LoVo (cell line): ENCODE measurements around the gene ALDOC.

ENCODE experiments used
- DNase-seq: peaks from one replicate; pipeline ENCODE4 v3.0.0-alpha.2; 2016; ENCODE audit warnings: low spot score

ALDOC gene

DNA sequence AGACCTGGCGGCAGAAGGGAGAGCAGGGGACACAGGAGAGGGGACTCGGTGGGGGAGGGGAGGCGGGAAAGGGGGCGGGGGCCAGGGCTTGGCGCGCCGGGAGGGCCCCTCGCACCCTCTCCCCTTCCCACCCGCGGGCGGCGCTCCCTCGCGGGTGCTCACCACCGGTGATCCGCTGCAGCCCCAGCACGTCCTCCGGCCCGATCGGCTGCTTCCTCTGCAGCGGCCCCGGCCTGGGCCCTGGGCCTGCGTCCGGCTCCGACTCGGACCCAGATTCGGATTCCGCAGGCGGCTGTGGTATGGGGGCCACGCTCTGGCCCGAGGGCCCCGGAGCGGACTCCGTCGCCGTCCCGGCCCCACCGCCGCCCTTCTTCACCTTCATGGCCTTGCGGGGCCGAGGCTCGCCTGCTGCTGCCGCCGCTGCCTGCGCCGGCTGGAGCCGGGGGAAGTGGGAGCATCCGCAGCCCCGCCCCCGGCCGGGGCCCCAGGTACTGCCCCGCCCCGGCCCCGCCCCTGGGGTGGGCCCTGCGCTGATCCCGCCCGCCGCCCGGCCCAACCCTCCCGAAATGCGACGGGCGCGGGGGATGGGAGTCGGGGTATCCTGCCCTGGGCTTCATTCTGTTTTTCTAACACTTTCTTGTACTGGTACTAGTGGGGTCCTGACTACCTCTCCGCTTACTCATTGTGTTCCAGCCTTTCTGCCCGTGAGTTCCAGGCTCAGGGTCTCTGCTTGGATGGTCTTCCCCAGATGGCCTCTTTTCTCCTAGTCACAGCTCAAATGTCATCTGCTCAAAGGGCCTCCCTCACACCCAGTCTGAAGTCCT, 24.3 kb downstream of the ALDOC start, which contains the start of gene UNC119:
Gene UNC119, minus strand, starts transcription at position 449 of the 824 bp plus-strand sequence. Its CDS starts 67 bp downstream, at position 382.
- DNase-seq: peak; percentile 77

- DNase-seq: no peak
Observed at GRCh38 chr17:28551421-28552175, 25.1 kb downstream of the ALDOC start.

DNA sequence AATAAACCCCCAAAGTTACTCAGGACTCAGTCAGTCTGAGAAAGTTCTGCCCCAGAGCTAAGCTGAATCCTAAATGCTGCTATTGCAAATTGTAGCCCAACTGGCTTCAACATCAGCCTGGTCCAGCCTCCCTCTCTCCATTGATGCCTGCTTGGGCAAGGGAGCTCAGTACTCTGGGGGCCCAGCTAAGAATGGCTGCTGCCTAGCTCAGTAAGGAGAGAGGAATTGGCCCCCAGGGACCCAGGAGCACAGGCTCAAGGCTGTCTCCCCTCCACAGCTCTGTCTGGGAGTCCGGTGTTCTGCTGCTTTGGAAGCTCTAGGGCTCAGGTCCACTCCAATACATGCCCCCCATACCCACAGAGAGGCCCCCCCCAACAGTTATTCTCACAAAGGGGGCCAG, 25.8 kb downstream of the ALDOC start:
- DNase-seq: no peak

DNA sequence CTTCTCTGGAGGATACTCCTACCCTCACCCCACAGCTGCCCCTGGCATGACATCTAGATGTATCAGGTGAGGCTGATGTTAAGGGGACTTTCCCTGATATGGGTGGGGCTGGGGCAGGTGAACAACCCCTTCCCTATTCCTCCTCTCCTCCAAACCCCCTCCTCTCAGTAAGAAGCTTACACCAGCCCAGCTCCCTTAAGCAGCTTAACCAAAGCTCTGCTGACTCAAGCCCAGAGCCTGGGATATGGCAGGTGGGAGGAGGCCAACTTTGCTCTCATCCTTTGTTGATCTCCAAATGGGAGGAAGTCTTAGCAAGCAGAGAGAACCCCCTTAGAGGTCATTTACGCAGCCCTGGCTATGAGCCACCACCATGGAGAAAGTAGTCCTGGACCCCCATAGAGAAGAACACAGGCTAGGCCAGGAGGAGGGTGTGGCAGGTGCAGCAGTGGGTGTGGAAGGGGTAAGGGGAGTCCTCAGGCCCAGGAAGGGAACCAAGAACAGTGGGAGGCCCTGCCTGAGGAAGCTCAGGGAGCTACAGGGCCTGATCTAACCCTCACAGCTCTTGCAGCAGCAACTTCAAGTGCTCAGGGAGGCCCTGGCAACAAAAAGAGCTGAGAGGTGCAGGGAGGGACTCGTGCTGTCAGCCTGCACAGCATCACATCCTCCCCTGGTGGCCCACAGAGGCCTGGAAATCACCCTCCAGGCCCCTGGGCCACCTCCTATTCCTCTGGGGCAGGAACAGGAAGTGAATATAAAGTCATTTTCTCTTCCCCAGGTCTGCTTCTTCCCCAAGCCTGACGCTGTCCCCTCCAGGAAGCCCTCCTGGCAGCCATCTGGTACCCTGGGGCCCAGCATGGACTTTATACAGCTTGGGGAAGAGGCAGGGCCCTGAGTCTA, 27.2 kb downstream of the ALDOC start:
- DNase-seq: no peak

DNA sequence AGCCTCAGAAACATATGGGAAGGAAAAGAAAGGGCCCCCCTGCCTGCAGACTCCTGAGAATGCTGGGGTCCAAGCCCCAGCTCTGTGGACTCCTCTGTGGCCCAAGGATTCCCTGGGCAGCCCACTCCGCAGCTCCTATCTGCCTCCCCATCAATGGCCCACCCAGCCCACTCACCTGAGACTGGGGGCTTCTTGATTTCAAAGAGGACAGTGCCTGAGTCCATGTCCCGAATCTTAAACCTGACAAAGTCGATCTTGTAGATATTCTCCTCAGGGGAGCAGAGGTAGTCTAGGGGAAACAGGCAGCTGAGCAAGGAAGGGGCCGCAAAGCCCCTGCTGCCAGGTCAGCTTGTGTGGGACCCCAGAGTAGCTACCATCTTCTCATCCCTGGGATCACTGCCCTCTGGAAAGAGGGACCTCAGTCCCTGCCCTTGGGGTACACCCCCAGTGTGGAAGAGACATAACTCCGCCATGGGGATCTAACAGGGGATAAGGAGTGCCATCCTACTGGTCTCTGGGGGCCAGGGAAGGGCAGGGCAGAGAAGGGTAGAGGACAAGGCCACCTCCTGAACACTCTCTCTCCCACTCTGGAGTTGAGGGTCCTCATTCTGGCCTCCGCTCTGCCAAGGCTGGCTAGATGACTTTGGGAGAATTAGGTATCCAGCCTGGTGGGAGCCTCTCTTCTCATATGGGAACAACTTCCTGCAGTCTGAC, 28.1 kb downstream of the ALDOC start:
- DNase-seq: no peak

GRCh38 chr17:28547623-28548416, 28.9 kb downstream of the ALDOC start:
- peak; percentile 62 for DNase-seq

GRCh38 chr17:28547096-28547622, 29.5 kb downstream of the ALDOC start:
- no peak for DNase-seq

GRCh38 chr17:28545787-28546415, 30.8 kb downstream of the ALDOC start:
- DNase-seq: no peak

DNA sequence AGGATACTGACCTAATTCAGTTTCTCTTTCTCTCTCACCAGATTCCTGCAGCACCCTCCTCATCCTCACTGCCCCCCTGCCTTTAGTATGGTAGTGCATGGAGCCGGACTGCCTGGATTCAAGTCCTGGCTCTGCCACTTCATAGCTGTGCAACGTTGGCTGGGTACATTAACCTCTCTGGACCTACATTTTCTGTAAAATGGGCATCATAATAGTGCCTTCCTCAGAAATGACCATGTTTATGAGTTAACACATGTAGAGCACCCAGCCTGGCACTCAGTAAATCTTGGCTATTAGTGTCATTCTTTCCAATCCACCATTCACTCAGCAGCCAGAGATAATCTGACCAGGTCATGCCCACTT, 31.6 kb downstream of the ALDOC start:
- no peak for DNase-seq

DNA sequence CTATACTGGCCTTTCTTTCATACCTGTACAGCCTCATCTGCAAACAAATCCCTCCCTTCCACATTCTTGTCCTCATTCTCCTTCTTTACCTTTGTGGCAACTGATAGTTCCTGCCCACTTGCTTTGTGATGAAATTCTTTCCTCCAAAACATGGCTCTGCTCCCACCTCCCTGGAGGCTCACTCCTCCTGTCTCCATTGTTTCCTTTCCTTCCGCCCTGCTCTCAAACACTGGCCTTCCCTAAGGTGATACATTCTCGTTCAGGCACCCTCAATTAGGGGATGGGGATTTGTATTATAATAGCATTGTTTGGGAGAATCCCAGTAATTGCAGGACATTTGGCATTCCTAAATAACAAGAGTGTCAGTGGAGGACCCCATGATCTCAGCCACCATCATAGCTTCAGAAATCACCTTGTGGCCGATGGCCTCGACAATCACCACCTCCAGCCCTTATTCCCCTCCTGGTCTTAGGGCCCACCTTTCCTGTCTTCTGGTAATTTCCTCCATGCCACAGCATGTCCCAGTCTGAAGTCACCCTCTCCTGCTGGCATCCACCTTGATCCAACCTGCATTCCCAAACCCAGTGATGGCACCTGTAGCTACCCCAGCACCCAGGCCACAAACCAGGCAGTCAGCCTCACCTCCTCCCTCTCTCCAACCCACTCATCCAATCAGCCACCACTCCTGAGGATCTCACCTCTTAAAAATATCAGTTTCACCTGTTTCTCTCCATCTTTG, 32.1 kb downstream of the ALDOC start:
- DNase-seq: no peak

DNA sequence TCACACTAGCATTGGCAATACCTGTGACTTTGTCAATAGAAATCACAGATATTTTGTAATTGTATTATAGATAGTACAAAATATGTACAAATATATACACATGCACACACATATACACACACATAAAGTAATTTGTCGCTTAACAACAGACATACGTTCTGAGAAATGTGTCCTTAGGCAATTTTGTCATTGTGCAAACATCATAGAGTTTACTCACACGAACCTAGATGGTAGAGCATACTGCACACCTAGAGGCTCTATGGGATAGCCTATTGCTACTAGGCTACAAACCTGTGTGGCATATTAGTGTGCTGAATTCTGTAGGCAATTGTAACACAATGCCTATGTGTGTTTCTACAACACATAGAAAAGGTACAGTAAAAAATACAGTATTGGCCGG, 35.3 kb downstream of the ALDOC start:
- DNase-seq: no peak

- no peak for DNase-seq
Observed at GRCh38 chr17:28540231-28540630, 36.5 kb downstream of the ALDOC start.

DNA sequence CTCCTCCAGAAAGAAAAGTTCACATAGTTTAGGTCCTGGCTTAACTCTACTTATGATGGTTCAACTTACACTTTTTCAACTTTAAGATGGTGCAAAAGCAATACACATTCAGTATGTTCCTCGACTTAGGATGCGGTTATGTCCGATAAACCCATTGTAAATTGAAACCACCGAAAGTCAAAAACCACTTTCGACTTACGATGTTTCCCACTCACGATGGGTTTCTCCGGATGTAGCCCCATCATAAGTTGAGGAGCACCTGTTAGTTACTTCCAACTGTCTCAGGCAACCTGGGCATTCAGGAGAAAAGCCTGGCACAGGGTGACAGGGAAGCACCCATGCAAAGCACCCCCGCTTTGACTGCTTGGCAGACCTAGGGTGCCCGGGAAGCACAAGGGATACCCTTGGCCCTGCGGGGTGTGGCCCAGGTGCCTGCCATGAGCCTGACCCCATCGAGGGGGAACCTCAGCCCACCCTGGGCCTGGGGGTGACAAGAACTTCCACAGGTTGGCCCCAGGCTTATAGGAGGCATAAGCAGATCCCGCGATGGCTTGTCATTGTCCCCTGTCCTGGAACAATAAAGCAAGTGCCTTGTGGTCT, 38.3 kb downstream of the ALDOC start:
- no peak for DNase-seq

DNA sequence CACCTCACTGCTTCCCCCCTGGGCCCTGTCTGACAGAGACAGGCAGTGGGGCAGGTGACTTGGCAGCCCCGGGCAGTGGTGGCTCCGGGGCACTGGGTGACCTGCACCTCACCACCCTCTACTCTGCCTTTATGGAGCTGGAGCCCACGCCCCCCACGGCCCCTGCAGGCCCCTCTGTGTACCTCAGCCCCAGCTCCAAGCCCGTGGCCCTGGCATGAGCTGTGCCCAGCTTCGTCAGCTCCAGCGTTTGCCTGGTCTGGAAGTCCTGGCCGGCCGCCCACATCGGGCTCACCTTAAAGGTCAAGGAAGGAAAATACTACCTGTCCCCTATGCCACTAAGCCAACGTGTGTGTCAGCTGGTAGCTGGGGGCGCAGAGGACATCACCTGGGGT, 39.5 kb downstream of the ALDOC start:
- DNase-seq: no peak

- DNase-seq: no peak
Observed at GRCh38 chr17:28536532-28537218, 40.0 kb downstream of the ALDOC start.

- DNase-seq: no peak
Observed at GRCh38 chr17:28534740-28535375, 41.8 kb downstream of the ALDOC start.

DNA sequence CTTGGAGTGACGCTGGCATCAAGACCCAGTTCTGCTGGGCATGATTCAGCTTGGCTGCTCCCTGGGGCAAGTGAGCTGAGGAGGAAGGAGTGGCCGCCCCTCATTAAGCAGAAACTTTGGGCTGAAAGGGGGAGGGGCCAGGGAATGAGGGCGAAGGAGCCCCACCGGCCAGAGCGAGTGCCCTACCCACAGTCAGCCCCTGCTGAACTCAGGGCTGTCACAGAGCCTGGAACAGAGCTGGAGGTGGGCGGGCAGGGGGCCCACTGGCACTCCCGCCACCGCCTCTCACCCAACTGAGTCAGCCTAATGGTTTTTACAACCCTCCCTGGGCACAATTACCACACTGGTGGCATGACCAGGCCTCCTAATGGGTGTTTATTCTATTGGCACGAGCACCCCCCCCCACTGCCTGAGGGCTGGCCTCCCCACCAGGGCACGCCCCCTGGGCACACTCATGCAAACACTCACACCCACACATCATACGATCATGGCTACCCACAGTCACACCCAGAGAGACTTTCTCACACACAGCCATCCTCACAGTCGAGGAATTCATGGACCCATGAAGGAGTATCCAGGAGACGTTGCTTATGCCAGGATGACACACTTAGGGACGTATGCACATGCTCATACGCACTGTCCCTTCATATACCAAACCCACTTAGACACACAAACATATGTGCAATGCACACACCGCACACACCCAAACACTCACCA, 43.4 kb downstream of the ALDOC start:
- peak; percentile 11 for DNase-seq
